Calu3 (cell line): ENCODE data around the gene ERC2. TPM values are rescaled to one million over a fixed set of nuclear protein-coding genes. Genes with fewer than 3 reads are reported as not detected.

ENCODE experiments used
- BruUV-seq: library from RNA; stranded (reverse); fragments of 400-500 nt; replicated peaks from 2 replicates; lab custom pipeline; 2021; lab: Mats Ljungman, UMichigan
- CTCF ChIA-PET: fragments of 300-600 bp; sonication (Branson Sonifier 250); formaldehyde crosslinking; loops from one replicate; lab custom pipeline; 2022; ENCODE audit warnings: antibody characterized with exemption; lab: Charles Lee
- DNase-seq: peaks from one replicate; pipeline ENCODE4 v3.0.0; 2022
- H3K27ac Mint-ChIP-seq: one replicate; pipeline ENCODE4 v1.8.0; 2022; ENCODE audit warnings: mixed read lengths; ENCODE audit not compliant: unreplicated experiment
- H3K27me3 Mint-ChIP-seq: one replicate; pipeline ENCODE4 v1.8.0; 2022; ENCODE audit warnings: mixed read lengths; ENCODE audit not compliant: unreplicated experiment
- H3K36me3 Mint-ChIP-seq: one replicate; pipeline ENCODE4 v1.8.0; 2022; ENCODE audit warnings: mild to moderate bottlenecking, moderate library complexity, mixed read lengths; ENCODE audit not compliant: insufficient read depth, unreplicated experiment
- H3K4me1 Mint-ChIP-seq: one replicate; pipeline ENCODE4 v1.8.0; 2022; ENCODE audit warnings: mild to moderate bottlenecking, low read depth, mixed read lengths; ENCODE audit not compliant: unreplicated experiment
- H3K4me3 Mint-ChIP-seq: one replicate; pipeline ENCODE4 v1.8.0; 2022; ENCODE audit warnings: mild to moderate bottlenecking, low read depth, moderate library complexity, mixed read lengths; ENCODE audit not compliant: unreplicated experiment
- H3K9me3 Mint-ChIP-seq: one replicate; pipeline ENCODE4 v1.8.0; 2022; ENCODE audit warnings: low read depth, mixed read lengths; ENCODE audit not compliant: unreplicated experiment
- CTCF ChIP-seq: fragments of 200-600 bp; IDR thresholded peaks from one replicate; pipeline ENCODE4 v1.8.0; 2022; ENCODE audit warnings: antibody characterized with exemption; ENCODE audit not compliant: unreplicated experiment
- intact Hi-C: fragments of 100-400 bp; cut with micrococcal nuclease; formaldehyde crosslinking; loops from one replicate; pipeline ENCODE4 v1.10.0; 2022; ENCODE audit not compliant: unreplicated experiment
- total RNA-seq: library from RNA; stranded (reverse); gene quantifications from 2 replicates; pipeline ENCODE4 v1.2.3, GENCODE V29; 2022

Gene ERC2
- total RNA-seq, 1 experiment from 2014 or later: 0.73 TPM

GRCh38 chr3:55676643-55677042, 791.6 kb downstream of the ERC2 start:
- intact Hi-C loops: no loop called here
- no peak for DNase-seq

GRCh38 chr3:55675478-55675877, 792.8 kb downstream of the ERC2 start:
- H3K36me3 Mint-ChIP-seq: no peaks in the 10 kb centered on the region
- intact Hi-C loops: no loop called here
- CTCF ChIA-PET: no interaction called here
- no peak for TF ChIP-seq CTCF
- peaks cover 5% of the 10 kb centered on the region for H3K9me3 Mint-ChIP-seq
- no peak overlapping the region for H3K27ac Mint-ChIP-seq
- H3K4me3 Mint-ChIP-seq: no peak overlapping the region
- BruUV-seq: no TSS peak
- DNase-seq: no peak
- H3K27me3 Mint-ChIP-seq: no peaks in the 10 kb centered on the region
- H3K4me1 Mint-ChIP-seq: no peaks in the 10 kb centered on the region

More at GRCh38 chr3:55676643-55677042, 791.6 kb downstream of the ERC2 start:
- no TSS peak for BruUV-seq
- Mint-ChIP-seq H3K4me3 (no peak overlapping the region), H3K27ac (no peak overlapping the region), H3K27me3 (no peaks in the 10 kb centered on the region), H3K9me3 (peaks cover 5% of the 10 kb centered on the region), H3K4me1 (no peaks in the 10 kb centered on the region), H3K36me3 (no peaks in the 10 kb centered on the region)
- CTCF ChIA-PET: no interaction called here
- TF ChIP-seq CTCF: no peak

GRCh38 chr3:55673764-55674163, 794.5 kb downstream of the ERC2 start:
- BruUV-seq: no TSS peak
- no peaks in the 10 kb centered on the region for H3K4me1 Mint-ChIP-seq
- no peak overlapping the region for H3K4me3 Mint-ChIP-seq
- H3K27me3 Mint-ChIP-seq: no peaks in the 10 kb centered on the region
- no peak overlapping the region for H3K27ac Mint-ChIP-seq
- no peaks in the 10 kb centered on the region for H3K36me3 Mint-ChIP-seq
- no peak for DNase-seq
- intact Hi-C loops: no loop called here
- peaks cover 7% of the 10 kb centered on the region for H3K9me3 Mint-ChIP-seq
- CTCF ChIA-PET: no interaction called here
- no peak for TF ChIP-seq CTCF

- no peaks in the 10 kb centered on the region for H3K36me3 Mint-ChIP-seq
- intact Hi-C loops: no loop called here
- H3K4me1 Mint-ChIP-seq: no peaks in the 10 kb centered on the region
- CTCF ChIA-PET: no interaction called here
- no peak overlapping the region for H3K27ac Mint-ChIP-seq
- no peak for TF ChIP-seq CTCF
- H3K4me3 Mint-ChIP-seq: no peak overlapping the region
- peaks cover 8% of the 10 kb centered on the region for H3K9me3 Mint-ChIP-seq
- no TSS peak for BruUV-seq
- no peaks in the 10 kb centered on the region for H3K27me3 Mint-ChIP-seq
- DNase-seq: no peak
Measured at GRCh38 chr3:55669133-55669532, 799.1 kb downstream of the ERC2 start.
